ENCODE measurements around the gene KANK2. TPM values are rescaled to one million over a fixed set of nuclear protein-coding genes. Genes with fewer than 3 reads are reported as not detected.

KANK2 gene
- total RNA-seq (100 to 1,000 TPM in 7 of 9 donors, 10 to 100 TPM in 2; 23.7 to 395 (median 137) TPM), polyA plus RNA-seq (100 to 1,000 TPM in 1 of 3 donors, 10 to 100 TPM in 2; 44.4 to 149 (median 62.7) TPM)
- long read RNA-seq, donor 1, partial matches to known transcripts = 0 of 3 reads
- long read RNA-seq, donor 1, other reads (novel, unspliced or antisense) = 0 of 3 reads
- long read RNA-seq, donor 2, partial matches to known transcripts = 0 of 4 reads
- long read RNA-seq, donor 2, other reads (novel, unspliced or antisense) = 0 of 4 reads
- long read RNA-seq, donor 3 = 0 reads
- long read RNA-seq, donor 4, partial matches to known transcripts = 4 of 20 reads
- long read RNA-seq, donor 4, other reads (novel, unspliced or antisense) = 16 of 20 reads
- long read RNA-seq, donor 5, full-length matches to known transcripts = 10 of 120 reads
- long read RNA-seq, donor 5, partial matches to known transcripts = 28 of 120 reads
- long read RNA-seq, donor 5, other reads (novel, unspliced or antisense) = 82 of 120 reads
- long read RNA-seq, donor 6, full-length matches to known transcripts = 2 of 29 reads
- long read RNA-seq, donor 6, partial matches to known transcripts = 6 of 29 reads
- long read RNA-seq, donor 6, other reads (novel, unspliced or antisense) = 21 of 29 reads
- long read RNA-seq, donor 7 = 0 reads
- long read RNA-seq, donor 8, partial matches to known transcripts = 0 of 1 reads
- long read RNA-seq, donor 8, other reads (novel, unspliced or antisense) = 0 of 1 reads
- long read RNA-seq, donor 9 = 0 reads
- long read RNA-seq, donor 10, partial matches to known transcripts = 0 of 1 reads
- long read RNA-seq, donor 10, other reads (novel, unspliced or antisense) = 0 of 1 reads

- peak in 1 of 2 donors; percentile 65 for TF ChIP-seq POLR2A (IDR thresholded peaks at IDR 0.05)
- TF ChIP-seq, protein P1, sequence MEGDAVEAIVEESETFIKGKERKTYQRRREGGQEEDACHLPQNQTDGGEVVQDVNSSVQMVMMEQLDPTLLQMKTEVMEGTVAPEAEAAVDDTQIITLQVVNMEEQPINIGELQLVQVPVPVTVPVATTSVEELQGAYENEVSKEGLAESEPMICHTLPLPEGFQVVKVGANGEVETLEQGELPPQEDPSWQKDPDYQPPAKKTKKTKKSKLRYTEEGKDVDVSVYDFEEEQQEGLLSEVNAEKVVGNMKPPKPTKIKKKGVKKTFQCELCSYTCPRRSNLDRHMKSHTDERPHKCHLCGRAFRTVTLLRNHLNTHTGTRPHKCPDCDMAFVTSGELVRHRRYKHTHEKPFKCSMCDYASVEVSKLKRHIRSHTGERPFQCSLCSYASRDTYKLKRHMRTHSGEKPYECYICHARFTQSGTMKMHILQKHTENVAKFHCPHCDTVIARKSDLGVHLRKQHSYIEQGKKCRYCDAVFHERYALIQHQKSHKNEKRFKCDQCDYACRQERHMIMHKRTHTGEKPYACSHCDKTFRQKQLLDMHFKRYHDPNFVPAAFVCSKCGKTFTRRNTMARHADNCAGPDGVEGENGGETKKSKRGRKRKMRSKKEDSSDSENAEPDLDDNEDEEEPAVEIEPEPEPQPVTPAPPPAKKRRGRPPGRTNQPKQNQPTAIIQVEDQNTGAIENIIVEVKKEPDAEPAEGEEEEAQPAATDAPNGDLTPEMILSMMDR (IDR thresholded peaks at IDR 0.05) = peak in 1 of 6 experiments; percentile 30
- Histone ChIP-seq H3K9me3 (replicated peaks in 1 of 3) (no peaks in the 10 kb centered on the region), H3K4me1 (replicated peaks in 1 of 2) (peaks cover 26 to 33% of the 10 kb centered on the region in 2 donors), H3K27ac (peak within 1 kb of the TSS; percentile 60 to 95 (median 77)), H3K36me3 (replicated peaks in 1 of 2) (peaks cover 0 to 18% of the 10 kb centered on the region in 2 donors), H3K4me3 (peak within 1 kb of the TSS; percentile 60 to 83 (median 67)), H3K27me3 (no peaks in the 10 kb centered on the region)
- whole genome bisulfite sequencing, 4 donors = 0 to 2% (median 1%) methylated on average over 1 to 72 of the region's 78 CpGs
- intact Hi-C loops (cut with DNase I) = no loop called here
- peak; percentile 85 to 91 (median 88) for DNase-seq
These were observed at the start of gene KANK2 for GRCh38 chr19:11197291-11198174. TSS of gene KANK2 (minus strand) at chr19:11197545. CDS start at chr19:11194511, 3,034 bp downstream.

- Histone ChIP-seq H3K36me3 (replicated peaks in 1 of 2) (peaks cover 0 to 30% of the 10 kb centered on the region in 2 donors), H3K27ac (peak overlapping the region in 2 of 5 donors; percentile 30 to 81)
- WGBS, 4 donors = 84 to 94% (median 87%) methylated on average over 11 of the region's 11 CpGs
These were observed 49.6 kb upstream of the KANK2 start for GRCh38 chr19:11246941-11247340.

GRCh38 chr19:11244846-11245589 is 47.7 kb upstream of the KANK2 start:
- intact Hi-C loops (cut with DNase I) = loop anchor here in 1 of 2 donors (2.0 kb wide), 1 partner anchor 44 kb away; no protein-coding TSS in a partner anchor
- 92 to 100% (median 94%) methylated on average over 5 of the region's 5 CpGs for WGBS, 4 donors
- no peak for DNase-seq

More at GRCh38 chr19:11246941-11247340, 49.6 kb upstream of the KANK2 start:
- H3K4me1 ChIP-seq (replicated peaks in 1 of 2) = peaks cover 3 to 5% of the 10 kb centered on the region in 2 donors
- no peaks in the 10 kb centered on the region for H3K9me3 ChIP-seq (replicated peaks in 1 of 3)
- intact Hi-C loops (cut with DNase I) = no loop called here
- TF ChIP-seq, protein P1 (IDR thresholded peaks at IDR 0.05) = no peak
- TF ChIP-seq POLR2A (IDR thresholded peaks at IDR 0.05) = no peak
- no peak for DNase-seq
- H3K4me3 ChIP-seq = no peak overlapping the region
- H3K27me3 ChIP-seq = no peaks in the 10 kb centered on the region

More at GRCh38 chr19:11244846-11245589, 47.7 kb upstream of the KANK2 start:
- H3K27ac ChIP-seq = no peak overlapping the region
- peaks cover 0 to 16% of the 10 kb centered on the region in 2 donors for H3K36me3 ChIP-seq (replicated peaks in 1 of 2)
- H3K9me3 ChIP-seq (replicated peaks in 1 of 3) = no peaks in the 10 kb centered on the region
- peaks cover 3 to 5% of the 10 kb centered on the region in 2 donors for H3K4me1 ChIP-seq (replicated peaks in 1 of 2)
- no peak overlapping the region for H3K4me3 ChIP-seq
- TF ChIP-seq, protein P1 (IDR thresholded peaks at IDR 0.05) = no peak
- TF ChIP-seq POLR2A (IDR thresholded peaks at IDR 0.05) = no peak
- H3K27me3 ChIP-seq = no peaks in the 10 kb centered on the region

Data from adrenal gland (tissue), 19 donors.